Astrocyte of the hippocampus (primary cell): ENCODE results near the gene PRDM10.

Experiments used
- DNase-seq: peaks from one replicate; pipeline ENCODE4 v3.0.0; 2011; ENCODE audit warnings: low read depth, low spot score

The PRDM10 gene

DNA sequence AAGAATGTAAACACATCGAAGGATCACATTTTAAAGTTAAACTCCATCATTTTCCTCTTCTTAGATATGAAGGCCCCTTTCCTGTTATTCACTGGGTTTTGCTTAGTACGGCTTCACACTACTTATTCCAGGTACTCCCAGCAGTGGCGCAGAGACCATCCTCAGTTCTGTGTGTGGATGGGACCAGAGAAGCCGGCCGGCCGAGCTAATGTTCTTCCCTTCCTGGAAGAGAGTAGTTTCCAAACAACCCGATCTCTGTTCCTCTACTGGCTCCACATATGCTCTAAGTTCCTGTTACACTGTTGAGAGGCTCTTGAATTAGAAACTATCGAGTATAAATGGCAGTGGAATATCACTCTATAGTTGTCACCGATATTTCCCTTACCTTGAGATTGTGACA, 106.6 kb downstream of the PRDM10 start:
- no peak for DNase-seq

DNA sequence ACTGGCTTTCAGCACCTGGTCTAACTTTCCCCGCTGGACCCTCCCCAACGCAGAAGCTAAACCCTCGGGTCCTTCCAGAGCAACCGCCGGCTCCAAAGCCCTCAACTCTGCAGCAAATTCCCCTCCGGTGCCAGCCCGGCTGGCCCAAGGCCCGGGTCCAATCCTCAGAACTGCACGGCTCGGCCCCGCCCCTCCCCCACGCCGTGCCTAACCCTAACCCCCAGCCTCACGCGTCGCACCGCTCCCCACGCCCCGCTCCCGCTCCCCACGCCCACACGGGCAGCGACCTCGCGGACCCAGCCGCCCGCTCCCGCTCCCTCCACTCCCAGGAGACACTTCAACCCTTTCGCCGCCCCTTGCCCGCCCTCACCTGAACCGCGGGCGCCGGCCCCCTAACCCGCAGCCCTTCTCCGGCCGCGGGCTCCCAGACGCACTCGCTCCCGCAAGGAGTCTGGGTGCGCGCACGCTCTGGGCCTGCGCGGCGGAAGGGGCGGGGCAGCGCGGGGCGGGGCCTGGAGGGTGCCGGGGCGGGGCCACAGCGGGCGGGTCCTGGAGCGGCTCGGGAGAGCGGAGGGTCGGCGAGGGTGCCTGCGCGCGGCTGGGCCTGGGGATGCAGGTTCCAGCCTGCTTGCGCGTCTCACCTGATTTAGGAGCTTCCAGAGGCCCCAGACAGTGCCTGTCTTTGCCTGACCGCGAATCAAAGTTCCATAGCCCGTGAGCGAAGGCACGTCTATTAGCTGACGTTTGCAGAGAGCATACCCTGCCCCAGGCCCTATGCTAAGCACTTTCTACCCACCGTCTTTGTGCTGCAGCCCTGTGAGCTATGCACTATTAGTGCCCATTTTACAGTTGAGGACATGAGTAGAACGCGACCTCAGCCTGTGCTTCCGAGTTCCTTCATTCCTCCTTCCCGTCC, 107.3 kb downstream of the PRDM10 start, which contains the start of gene NFRKB:
Gene NFRKB (minus strand): TSS at position 453 of the 916 bp plus-strand sequence. CDS start 2,729 bp downstream, outside the sequence.
- DNase-seq, result peak; percentile 93

DNA sequence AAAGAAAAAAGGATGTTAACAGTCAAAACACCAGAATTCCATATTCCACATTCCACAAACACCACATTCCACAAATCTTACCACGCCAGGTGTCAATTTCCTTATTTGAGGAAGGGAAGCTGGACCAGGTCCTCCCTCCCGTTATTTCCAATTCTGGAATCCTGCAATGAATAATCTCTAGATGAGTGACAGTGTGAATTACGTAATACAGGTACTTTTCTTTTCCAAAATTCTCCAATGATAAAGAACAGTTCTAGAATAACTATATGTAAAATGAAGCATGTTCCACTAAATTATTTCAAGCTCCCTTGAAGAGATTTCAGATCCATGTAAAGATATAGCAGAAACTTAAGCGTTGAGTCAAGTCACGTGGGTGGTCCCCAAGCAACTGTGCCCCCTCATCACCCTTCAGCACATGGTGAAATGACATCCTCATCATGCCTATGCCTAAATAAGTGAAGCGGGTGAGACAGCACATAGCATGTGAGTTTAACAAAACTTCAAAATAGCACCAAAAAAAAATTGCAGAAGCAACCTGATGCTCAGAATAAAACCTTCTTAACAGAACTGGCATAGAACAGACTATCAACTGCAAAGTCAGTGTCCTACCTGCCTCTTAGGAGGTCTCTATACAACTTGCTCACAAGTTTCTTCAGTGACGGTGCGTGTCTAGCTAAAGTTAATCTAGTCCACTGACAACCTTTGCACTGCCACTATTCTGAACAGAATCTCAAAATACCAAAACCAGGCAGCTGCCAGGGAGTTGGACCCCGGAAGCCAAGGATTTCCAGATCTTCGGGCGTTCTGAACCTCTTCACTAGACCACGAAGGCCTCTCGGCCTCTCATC, 108.1 kb downstream of the PRDM10 start:
- peak; percentile 42 for DNase-seq

DNA sequence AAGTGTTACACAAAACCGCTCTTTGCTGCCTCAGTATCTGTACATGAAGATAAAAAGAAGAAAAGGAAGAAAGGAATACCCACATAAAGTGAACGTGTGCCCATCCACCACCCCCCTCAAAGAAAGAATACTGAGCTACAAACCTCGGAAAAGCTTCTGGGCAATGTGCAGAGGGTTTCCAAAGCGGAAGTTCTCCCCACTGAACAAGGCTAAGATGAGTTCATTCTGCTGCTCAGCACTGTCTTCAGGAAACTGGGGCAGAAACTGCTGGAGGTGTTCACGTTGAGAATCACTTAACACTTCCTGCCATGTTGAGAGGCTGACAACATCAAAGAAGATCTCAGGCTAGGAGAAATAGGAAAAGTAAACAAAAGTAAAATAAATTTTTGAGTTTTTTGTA, 114.2 kb downstream of the PRDM10 start:
- no peak for DNase-seq

DNA sequence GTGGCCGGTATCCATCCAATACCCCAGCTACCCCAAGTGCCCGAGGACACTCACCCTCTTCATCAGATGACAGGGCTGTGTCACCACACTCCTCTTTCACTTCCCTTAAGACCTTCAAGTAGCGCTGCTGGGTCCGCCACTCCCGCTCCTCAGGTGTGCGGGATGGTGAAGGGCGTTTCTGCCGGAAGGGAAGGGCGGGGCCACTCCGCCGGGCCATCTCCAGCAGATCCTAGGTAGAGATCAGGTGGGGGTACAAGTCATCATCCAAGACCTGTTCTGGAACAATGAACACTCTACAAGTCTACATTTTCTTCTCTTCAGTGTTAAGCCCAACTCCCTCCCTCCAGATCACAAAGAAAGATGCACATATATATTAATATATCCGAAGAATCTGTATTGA, 117.3 kb downstream of the PRDM10 start:
- no peak for DNase-seq

DNA sequence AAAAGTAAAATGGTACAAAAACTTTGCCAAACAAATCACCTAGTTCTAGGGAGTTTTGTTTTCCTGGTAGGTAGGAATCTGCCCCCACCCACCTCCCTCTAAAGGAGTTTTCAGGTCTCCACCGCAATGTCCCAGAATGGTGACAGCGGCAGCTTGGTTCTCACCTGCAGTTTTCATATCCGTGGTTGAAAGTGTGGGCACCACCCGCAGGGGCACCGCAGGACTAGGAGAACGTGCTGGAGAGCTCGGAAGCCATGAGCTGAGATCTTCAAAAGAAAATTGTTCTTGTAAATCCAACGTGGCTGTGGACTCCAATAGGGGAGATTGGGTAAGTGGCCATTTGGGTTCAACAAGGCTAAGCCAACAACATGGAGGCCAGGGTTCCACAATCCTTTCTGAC, 118.1 kb downstream of the PRDM10 start:
- DNase-seq, result no peak

DNA sequence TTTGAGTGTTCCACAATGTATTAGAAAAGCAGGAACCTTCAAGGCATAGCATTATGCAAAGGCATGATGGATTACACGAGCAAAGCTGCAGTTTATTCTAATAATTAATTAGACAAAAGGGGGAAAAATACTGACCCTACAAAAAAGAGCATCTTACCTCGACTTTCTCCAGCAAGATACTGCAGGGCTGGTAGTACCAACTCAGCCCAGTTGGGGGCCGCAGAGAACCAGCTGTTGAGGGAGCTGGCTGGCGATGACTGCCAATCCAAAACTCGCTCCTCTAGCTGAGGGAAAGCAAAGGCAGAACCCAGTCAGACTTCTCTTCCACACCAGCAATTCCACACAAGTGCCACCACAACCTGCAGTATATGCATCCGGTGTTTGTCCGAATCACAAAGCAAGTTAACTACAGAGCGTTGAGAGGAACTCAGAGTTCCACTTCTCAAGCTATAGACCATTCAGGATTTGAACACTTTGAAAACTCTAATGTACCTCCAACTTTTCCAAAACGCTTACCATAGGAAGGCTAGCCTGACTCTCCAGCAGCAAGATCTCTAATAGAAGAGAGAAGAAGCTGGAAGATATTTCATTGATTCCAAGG, 121.0 kb downstream of the PRDM10 start:
- peak; percentile 55 for DNase-seq

DNA sequence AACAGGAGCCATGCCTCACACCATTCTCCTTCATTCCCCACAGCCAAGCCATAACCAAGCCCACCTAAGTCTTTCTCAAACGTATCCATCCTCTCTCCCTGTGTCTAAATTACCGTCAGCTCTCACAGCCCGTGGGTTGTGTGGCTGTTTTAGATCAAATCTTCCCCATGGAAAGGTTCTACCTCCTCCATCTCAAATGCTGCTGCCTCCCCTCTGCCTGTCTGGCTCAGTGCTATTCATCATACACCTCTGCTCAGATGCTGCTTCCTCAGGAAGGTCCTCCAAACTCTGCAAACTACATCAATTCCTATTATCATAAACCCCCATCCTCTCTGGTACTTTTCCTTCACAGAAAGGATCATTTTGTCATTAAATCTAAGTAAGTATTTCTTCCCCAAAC, 122.3 kb downstream of the PRDM10 start:
- no peak for DNase-seq

DNA sequence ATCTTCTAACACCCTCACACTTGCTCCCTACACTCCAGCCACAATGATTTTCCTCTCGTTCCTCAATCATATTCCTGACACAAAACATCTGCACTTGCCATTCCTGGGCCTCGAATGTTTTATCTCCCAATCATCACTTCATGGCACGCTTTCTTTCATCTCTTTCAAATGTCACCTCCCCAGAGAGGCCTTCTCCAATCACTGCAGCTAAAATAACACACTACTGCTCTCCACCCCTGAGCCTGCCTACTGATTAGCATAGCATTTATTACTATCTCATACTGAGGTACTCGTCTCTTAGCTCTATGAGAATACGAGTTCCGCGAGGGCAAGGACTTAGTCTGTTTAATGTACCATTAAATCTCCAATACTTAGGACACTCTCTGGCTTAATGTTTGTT, 130.7 kb downstream of the PRDM10 start:
- no peak for DNase-seq

DNA sequence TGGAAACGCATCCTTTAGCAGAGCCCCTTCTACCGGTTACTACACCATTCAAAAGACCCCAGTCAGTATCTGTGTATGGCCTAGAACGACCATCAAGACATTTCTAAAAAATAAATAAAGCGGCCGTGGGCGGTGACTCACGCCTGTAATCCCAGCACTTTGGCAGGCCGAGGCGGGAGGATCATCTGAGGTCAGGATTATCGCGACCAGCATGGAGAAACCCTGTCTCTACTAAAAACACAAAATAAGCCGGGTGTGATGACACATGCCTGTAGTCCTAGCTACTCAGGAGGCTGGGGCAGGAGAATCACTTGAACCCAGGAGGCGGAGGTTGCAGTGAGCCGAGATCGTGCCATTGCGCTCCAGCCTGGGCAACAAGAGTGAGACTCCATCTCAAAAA, 134.0 kb downstream of the PRDM10 start:
- DNase-seq, result peak; percentile 16

DNA sequence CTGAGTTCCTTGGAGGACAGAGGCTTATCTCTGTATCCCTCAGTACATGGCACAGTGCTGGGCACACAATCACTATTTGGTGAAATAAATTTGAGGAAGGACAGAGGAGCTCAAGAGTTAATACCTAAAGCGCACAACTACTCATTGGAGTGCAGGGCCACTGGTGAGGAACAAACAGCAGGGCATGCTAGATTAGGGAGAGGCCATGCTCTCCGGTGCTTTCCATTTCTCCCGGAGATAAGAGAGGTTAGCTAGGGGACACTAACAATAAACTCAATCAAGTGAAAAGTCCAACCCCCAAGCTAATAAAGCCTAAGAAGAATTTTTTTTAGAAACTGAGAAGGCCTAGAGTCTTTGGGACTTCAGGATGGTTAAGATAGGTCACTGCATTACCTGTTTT, 136.3 kb downstream of the PRDM10 start:
- peak; percentile 37 for DNase-seq

DNA sequence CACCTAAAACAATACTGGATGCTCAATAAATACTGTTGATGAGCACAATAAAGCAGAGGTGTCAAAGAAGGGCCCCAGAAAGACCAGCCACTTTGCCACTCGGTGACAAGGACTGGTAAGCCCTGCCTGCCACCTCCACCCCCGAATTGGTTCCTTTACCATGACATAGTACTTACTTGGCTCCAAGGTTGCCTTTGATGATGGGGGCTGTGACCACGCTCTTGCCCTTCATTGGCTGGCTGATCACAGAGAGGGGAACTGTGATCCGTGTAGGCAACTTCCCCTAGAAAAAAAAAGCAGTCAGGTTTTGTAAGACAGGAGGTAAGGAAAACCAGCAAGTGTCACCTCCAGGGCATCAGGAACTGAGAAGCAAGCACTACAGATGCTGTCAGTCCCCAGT, 136.9 kb downstream of the PRDM10 start:
- no peak for DNase-seq

DNA sequence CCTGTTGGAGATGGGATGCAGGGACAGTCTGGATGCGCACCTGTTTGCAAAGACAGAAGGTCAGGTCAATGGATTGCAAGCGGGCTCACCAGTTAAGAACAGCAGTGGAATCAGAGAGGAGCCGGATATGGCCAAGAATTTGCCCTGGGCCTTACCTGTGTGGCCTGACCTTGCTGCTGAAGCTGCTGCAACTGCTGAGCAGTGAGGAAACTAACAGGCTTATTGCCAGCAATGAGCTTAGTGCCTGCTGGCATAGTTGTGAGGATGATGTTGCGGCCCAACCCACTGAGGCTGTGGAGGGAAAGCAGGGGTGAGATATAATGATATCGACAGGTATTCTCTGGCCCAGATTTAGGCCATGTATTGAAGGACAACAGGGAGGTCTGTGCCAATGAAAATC, 137.8 kb downstream of the PRDM10 start:
- no peak for DNase-seq

DNA sequence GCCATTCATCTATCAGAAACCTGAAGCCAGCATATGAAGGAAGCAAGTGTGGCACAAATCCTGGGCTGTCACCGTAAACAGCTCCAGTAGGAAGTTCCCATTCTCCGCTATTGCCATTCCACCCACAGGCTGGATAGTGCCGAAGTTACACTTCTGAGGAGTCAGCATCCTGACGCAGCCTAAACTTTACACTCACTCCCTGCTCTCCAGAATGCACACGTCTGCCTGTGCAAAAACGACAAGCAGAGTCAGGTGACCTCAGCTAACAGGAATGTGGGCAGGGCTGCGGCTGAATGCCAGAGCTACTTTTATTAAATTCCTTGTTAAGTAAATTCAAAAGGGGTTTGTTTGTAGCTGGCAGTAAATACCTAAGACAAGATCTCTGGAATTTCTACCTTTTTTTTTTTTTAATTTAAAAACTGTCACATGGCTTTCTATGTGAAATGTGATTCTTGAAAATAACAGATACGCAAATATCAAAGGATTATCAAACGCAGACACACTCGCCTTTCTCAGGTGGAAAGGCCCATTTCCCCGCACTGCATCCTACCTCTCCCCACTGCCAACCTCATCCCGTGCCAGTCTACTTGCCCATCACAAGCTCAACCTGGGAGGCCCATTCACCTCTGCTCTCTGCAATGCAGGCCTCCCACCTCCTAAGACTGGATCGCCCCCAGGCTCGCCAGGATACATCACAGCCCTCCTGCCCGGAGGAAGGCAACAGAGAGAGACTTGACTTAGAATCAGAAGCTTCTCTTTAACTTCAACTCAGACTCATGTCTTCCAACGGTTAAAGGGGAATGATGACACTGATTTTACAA, 140.7 kb downstream of the PRDM10 start:
- DNase-seq, result peak; percentile 96

DNA sequence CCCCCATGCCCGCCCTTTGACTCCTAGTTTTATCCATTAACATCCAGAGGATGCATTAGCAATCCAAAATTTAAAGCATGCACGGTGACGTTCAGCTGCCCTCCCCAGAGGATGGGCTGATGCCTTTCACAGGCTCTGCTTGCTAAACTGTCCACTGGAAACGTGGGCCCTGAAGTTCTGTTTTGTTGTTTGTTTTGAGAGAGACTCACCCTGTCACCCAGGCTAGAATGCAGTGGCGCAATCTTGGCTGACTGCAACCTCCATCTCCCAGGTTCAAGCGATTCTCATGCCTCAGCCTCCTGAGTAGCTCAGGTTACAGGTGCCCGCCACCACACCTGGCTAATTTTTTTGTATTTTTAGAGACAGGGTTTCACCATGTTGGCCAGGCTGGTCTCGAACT, 146.6 kb downstream of the PRDM10 start:
- no peak for DNase-seq

DNA sequence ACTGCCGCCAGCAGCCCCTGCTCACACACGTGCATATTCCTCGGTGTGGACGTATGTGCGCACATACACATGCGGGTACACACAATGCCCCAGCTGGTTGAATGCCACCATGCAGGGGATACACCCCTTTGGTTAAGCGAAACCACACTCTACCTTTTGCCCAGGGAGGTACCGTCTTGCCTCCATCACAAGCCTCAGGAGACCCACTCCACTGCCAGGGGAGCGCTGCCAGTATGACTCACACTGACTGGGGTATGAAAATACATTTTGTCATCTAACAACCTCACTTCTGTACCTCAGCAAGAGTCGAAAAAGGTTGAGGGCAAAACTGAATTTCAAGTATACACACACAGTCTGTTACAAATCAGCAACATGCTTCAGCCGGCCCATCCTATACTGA, 147.5 kb downstream of the PRDM10 start:
- DNase-seq, result peak; percentile 28

DNA sequence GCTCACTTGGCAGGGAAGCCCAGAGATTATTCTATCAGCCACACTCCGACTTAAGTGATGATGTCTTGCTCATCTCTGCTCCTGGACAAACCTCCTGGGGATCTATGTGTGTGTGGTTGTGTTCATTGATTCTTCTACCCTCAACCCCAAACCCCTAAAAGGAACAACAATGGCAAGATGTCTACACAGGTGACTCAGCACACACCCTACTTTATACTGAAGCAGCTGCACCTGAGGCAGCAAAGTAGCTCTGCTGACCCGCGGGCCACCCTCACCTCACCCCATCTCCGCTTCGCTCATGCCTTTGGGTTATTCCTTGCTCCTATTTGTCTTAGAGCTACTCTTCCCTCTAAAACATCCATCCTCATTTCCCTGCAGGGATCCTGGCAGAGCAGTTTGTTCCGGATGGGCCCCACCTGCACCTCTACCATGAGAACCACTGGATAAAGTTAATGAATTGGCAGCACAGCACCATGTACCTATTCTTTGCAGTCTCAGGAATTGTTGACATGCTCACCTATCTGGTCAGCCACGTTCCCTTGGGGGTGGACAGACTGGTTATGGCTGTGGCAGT, 148.3 kb downstream of the PRDM10 start:
- DNase-seq, result no peak

DNA sequence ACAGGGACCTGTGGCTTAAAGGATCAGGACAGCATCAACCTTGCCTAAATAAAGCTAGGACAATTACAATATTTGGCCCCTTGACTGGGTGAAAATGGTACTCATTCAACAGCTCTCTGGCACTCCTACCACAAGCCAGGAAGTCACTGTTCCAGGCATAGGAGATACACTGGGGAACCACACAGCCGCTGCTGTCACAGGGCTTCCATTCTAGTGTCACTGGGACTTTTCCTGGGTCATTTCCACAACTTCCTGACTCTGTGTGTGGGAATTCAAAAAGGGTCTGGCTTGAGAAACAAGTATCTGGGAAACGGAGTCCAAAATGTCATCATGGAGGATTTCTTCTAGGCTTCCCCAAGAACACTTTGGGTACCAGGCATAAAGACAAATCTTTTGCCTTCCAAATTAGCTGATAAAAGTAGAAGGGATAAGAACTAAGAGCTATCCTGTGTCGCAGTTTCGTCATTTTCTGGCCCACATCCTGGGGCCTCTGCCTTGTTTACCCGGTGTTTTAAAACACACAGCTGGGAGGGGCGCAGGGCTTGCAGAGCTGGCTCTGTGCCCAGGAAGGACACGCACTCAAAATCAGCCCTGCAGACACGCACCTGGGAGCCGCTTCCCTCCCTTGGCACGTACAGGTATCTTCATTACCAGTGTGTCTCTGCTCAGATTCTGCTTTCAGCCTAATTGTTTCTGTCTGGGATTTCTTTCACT, 149.0 kb downstream of the PRDM10 start:
- DNase-seq, result peak; percentile 47

DNA sequence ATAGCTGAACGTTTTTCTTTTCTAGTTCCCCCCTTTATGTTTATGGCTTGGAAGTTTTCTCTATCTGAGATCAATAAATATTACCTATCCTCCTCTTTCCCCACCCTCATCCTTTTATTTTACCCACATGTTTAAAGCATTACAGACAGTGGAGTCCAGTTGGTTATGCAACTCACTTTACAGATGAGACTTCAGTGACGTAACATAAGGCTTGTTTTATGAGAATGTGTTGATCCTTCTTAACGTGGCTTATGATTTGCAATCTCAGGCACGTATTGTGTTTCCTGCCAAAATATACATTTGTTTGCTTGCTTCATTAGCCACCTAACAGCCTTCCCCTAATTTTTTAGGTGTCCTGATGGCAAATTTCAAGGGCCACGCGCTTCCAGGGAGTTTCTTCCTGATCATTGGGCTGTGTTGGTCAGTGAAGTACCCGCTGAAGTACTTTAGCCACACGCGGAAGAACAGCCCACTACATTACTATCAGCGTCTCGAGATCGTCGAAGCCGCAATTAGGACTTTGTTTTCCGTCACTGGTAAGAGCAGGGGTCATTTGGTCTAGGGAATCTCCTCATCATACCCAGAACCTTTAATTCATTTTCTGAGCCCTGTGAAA, 150.4 kb downstream of the PRDM10 start:
- no peak for DNase-seq
